Mesendoderm (in vitro differentiated cells): Measurements from ENCODE around the gene ELOVL2.

Source experiments
- DNase-seq: peaks from one replicate; pipeline ENCODE4 v3.0.0; 2013
- H2AK5ac ChIP-seq: 2 replicates; pipeline ENCODE4 v1.6.1; 2013; ENCODE audit warnings: low read length, inconsistent platforms
- H2BK120ac ChIP-seq: 2 replicates; pipeline ENCODE4 v1.6.1; 2013; ENCODE audit warnings: low read depth, mild to moderate bottlenecking, low read length, moderate library complexity, mixed read lengths
- H2BK15ac ChIP-seq: replicated peaks from 2 replicates; pipeline ENCODE4 v1.6.1; 2013; ENCODE audit warnings: low read depth, mild to moderate bottlenecking, moderate library complexity
- H2BK5ac ChIP-seq: 2 replicates; pipeline ENCODE4 v1.6.1; 2013; ENCODE audit warnings: low read length, inconsistent platforms
- H3K18ac ChIP-seq: 2 replicates; pipeline ENCODE4 v1.6.1; 2013; ENCODE audit warnings: mild to moderate bottlenecking, low read length, mixed read lengths
- H3K23ac ChIP-seq: one replicate; pipeline ENCODE4 v1.6.1; 2013; ENCODE audit warnings: low read length
- H3K27ac ChIP-seq: 2 replicates; pipeline ENCODE4 v1.5.1; 2013; ENCODE audit warnings: low read depth, mild to moderate bottlenecking, inconsistent platforms, low read length, moderate library complexity
- H3K27me3 ChIP-seq: 2 replicates; pipeline ENCODE4 v1.6.1; 2013; ENCODE audit warnings: low read length, control low read depth, mild to moderate bottlenecking, inconsistent platforms; ENCODE audit not compliant: insufficient read depth, poor library complexity
- H3K36me3 ChIP-seq: 2 replicates; pipeline ENCODE4 v1.6.1; 2013; ENCODE audit warnings: low read length, inconsistent platforms; ENCODE audit not compliant: control insufficient read depth, insufficient read depth
- H3K4ac ChIP-seq: one replicate; pipeline ENCODE4 v1.6.1; 2013; ENCODE audit warnings: low read depth, mild to moderate bottlenecking, low read length, moderate library complexity
- H3K4me1 ChIP-seq: 2 replicates; pipeline ENCODE4 v1.6.1; 2013; ENCODE audit warnings: low read depth, low read length, inconsistent platforms; ENCODE audit not compliant: control insufficient read depth
- H3K4me2 ChIP-seq: 2 replicates; pipeline ENCODE4 v1.6.1; 2013; ENCODE audit warnings: low read length
- H3K4me3 ChIP-seq: 2 replicates; pipeline ENCODE4 v1.5.1; 2013; ENCODE audit warnings: mild to moderate bottlenecking, low read length
- H3K56ac ChIP-seq: one replicate; pipeline ENCODE4 v1.6.1; 2013; ENCODE audit warnings: low read length
- H3K79me1 ChIP-seq: 2 replicates; pipeline ENCODE4 v1.6.1; 2013; ENCODE audit warnings: low read length, inconsistent platforms
- H3K79me2 ChIP-seq: 2 replicates; pipeline ENCODE4 v1.6.1; 2013; ENCODE audit warnings: mild to moderate bottlenecking, low read length; ENCODE audit not compliant: control insufficient read depth, insufficient read depth
- H3K9ac ChIP-seq: 2 replicates; pipeline ENCODE4 v1.6.1; 2013; ENCODE audit warnings: low read length, inconsistent platforms
- H4K5ac ChIP-seq: one replicate; pipeline ENCODE4 v1.6.1; 2013; ENCODE audit warnings: low read length
- H4K8ac ChIP-seq: one replicate; pipeline ENCODE4 v1.6.1; 2013; ENCODE audit warnings: low read depth, mild to moderate bottlenecking, control low read depth, low read length, moderate library complexity
- WGBS: extraction: QIAGEN DNeasy Blood & Tissue Kit; methylation state at CpG from one replicate; pipeline ENCODE4 v1.1.7; 2013; ENCODE audit warnings: low lambda C conversion rate, missing lambda C conversion rate; ENCODE audit not compliant: insufficient coverage; ENCODE audit errors: extremely low coverage; 5-methylcytosine and 5-hydroxymethylcytosine counted together

The ELOVL2 gene

GRCh38 chr6:10949579-10950490 lies 94.3 kb downstream of the ELOVL2 start:
- Histone ChIP-seq H3K4me2 (no peak overlapping the region), H3K36me3 (no peaks in the 10 kb centered on the region), H3K18ac (no peak overlapping the region), H2AK5ac (no peak overlapping the region), H3K9ac (no peak overlapping the region), H4K8ac (no peak overlapping the region), H2BK15ac (no peak overlapping the region), H3K27ac (no peak overlapping the region), H3K79me2 (no peaks in the 10 kb centered on the region), H3K4me3 (no peak overlapping the region), H3K27me3 (no peaks in the 10 kb centered on the region), H3K4me1 (no peaks in the 10 kb centered on the region), H4K5ac (no peak overlapping the region), H3K4ac (no peak overlapping the region), H2BK120ac (no peak overlapping the region), H3K23ac (no peak overlapping the region), H3K79me1 (no peaks in the 10 kb centered on the region), H2BK5ac (no peak overlapping the region), H3K56ac (no peak overlapping the region)
- no peak for DNase-seq
- WGBS, result no CpG with 5 or more reads among the region's 6 CpGs

GRCh38 chr6:10947966-10948365 lies 96.1 kb downstream of the ELOVL2 start:
- no CpG with 5 or more reads among the region's 5 CpGs for WGBS
- Histone ChIP-seq H2AK5ac (no peak overlapping the region), H3K4me1 (no peaks in the 10 kb centered on the region), H4K8ac (no peak overlapping the region), H3K79me2 (no peaks in the 10 kb centered on the region), H3K4me2 (no peak overlapping the region), H3K4me3 (no peak overlapping the region), H3K4ac (no peak overlapping the region), H3K23ac (no peak overlapping the region), H3K56ac (no peak overlapping the region), H3K27ac (no peak overlapping the region), H2BK5ac (no peak overlapping the region), H3K27me3 (no peaks in the 10 kb centered on the region), H3K18ac (no peak overlapping the region), H2BK120ac (no peak overlapping the region), H3K9ac (no peak overlapping the region), H4K5ac (no peak overlapping the region), H2BK15ac (no peak overlapping the region), H3K36me3 (no peaks in the 10 kb centered on the region), H3K79me1 (no peaks in the 10 kb centered on the region)
- no peak for DNase-seq

GRCh38 chr6:10945845-10946244 lies 98.3 kb downstream of the ELOVL2 start:
- H3K27ac ChIP-seq, result no peak overlapping the region
- no peak overlapping the region for H2AK5ac ChIP-seq
- no peak overlapping the region for H3K23ac ChIP-seq
- H3K79me1 ChIP-seq, result no peaks in the 10 kb centered on the region
- no peak overlapping the region for H3K4me2 ChIP-seq
- no peak overlapping the region for H2BK5ac ChIP-seq
- H3K79me2 ChIP-seq, result no peaks in the 10 kb centered on the region
- no CpG with 5 or more reads among the region's 1 CpG for WGBS
- no peak overlapping the region for H3K9ac ChIP-seq
- H2BK120ac ChIP-seq, result no peak overlapping the region
- H4K5ac ChIP-seq, result no peak overlapping the region
- H3K4me1 ChIP-seq, result no peaks in the 10 kb centered on the region
- no peaks in the 10 kb centered on the region for H3K27me3 ChIP-seq
- no peak overlapping the region for H3K4me3 ChIP-seq
- H3K18ac ChIP-seq, result no peak overlapping the region
- H3K4ac ChIP-seq, result no peak overlapping the region
- no peak for DNase-seq
- H4K8ac ChIP-seq, result no peak overlapping the region
- no peak overlapping the region for H3K56ac ChIP-seq
- H3K36me3 ChIP-seq, result no peaks in the 10 kb centered on the region
- H2BK15ac ChIP-seq, result no peak overlapping the region

- Histone ChIP-seq H3K79me2 (no peaks in the 10 kb centered on the region), H2BK15ac (no peak overlapping the region), H4K5ac (no peak overlapping the region), H3K27ac (no peak overlapping the region), H3K18ac (no peak overlapping the region), H3K4me3 (no peak overlapping the region), H2BK5ac (no peak overlapping the region), H3K9ac (no peak overlapping the region), H3K79me1 (no peaks in the 10 kb centered on the region), H3K36me3 (no peaks in the 10 kb centered on the region), H3K4ac (no peak overlapping the region), H4K8ac (no peak overlapping the region), H3K4me2 (no peak overlapping the region), H3K23ac (no peak overlapping the region), H3K56ac (no peak overlapping the region), H2BK120ac (no peak overlapping the region), H3K27me3 (no peaks in the 10 kb centered on the region), H2AK5ac (no peak overlapping the region), H3K4me1 (no peaks in the 10 kb centered on the region)
- no peak for DNase-seq
- WGBS, result no CpG with 5 or more reads among the region's 2 CpGs
Measured at GRCh38 chr6:10939840-10940239, 104.3 kb downstream of the ELOVL2 start.

- Histone ChIP-seq H3K4me3 (no peak overlapping the region), H3K27ac (no peak overlapping the region), H4K5ac (no peak overlapping the region), H2BK120ac (no peak overlapping the region), H3K27me3 (no peaks in the 10 kb centered on the region), H3K4me1 (no peaks in the 10 kb centered on the region), H2AK5ac (no peak overlapping the region), H3K79me1 (no peaks in the 10 kb centered on the region), H2BK15ac (no peak overlapping the region), H3K18ac (no peak overlapping the region), H2BK5ac (no peak overlapping the region), H3K36me3 (no peaks in the 10 kb centered on the region), H4K8ac (no peak overlapping the region), H3K79me2 (no peaks in the 10 kb centered on the region), H3K4me2 (no peak overlapping the region), H3K56ac (no peak overlapping the region), H3K9ac (no peak overlapping the region), H3K23ac (no peak overlapping the region), H3K4ac (no peak overlapping the region)
- no CpG with 5 or more reads among the region's 1 CpG for WGBS
- no peak for DNase-seq
Measured at GRCh38 chr6:10933126-10933525, 111.0 kb downstream of the ELOVL2 start.
